Dendritic cell treated with granulocyte-macrophage colony-stimulating factor and Interleukin-4, amounts not matched to agents 40 ng/mL and 50 ng/mL, for 4 days (primary cell): ENCODE data around the gene HIC2.
"Not testable (repeated sequence)": the region's sequence is repeated elsewhere in the genome, so short reads cannot be mapped to it uniquely, and the experiment has no call there.

Experiments
- H3K27ac Mint-ChIP-seq: one replicate; pipeline ENCODE4 v1.8.0; 2022; ENCODE audit warnings: mild to moderate bottlenecking, mixed read lengths
- H3K27me3 Mint-ChIP-seq: one replicate; pipeline ENCODE4 v1.8.0; 2022; ENCODE audit warnings: mild to moderate bottlenecking, mixed read lengths
- H3K36me3 Mint-ChIP-seq: one replicate; pipeline ENCODE4 v1.8.0; 2022; ENCODE audit warnings: low read depth, mixed read lengths
- H3K4me1 Mint-ChIP-seq: one replicate; pipeline ENCODE4 v1.8.0; 2022; ENCODE audit warnings: low read depth, mixed read lengths
- H3K4me3 Mint-ChIP-seq: one replicate; pipeline ENCODE4 v1.8.0; 2022; ENCODE audit warnings: mild to moderate bottlenecking, moderate library complexity, mixed read lengths
- H3K9me3 Mint-ChIP-seq: one replicate; pipeline ENCODE4 v1.8.0; 2022; ENCODE audit warnings: mixed read lengths
- intact Hi-C: fragments of 100-400 bp; cut with micrococcal nuclease; formaldehyde crosslinking; loops from one replicate; pipeline ENCODE4 v1.15.0; 2022

The HIC2 gene

GRCh38 chr22:21451545-21452520, 34.7 kb downstream of the HIC2 start:
- Mint-ChIP-seq H3K4me3 (no peak overlapping the region), H3K27me3 (no peaks in the 10 kb centered on the region), H3K4me1 (no peaks in the 10 kb centered on the region), H3K36me3 (peaks cover 34% of the 10 kb centered on the region), H3K9me3 (no peaks in the 10 kb centered on the region), H3K27ac (no peak overlapping the region)
- intact Hi-C loops = no loop called here

GRCh38 chr22:21452666-21453065, 35.5 kb downstream of the HIC2 start:
- H3K9me3 Mint-ChIP-seq = not testable (repeated sequence)

GRCh38 chr22:21454998-21455333, 37.8 kb downstream of the HIC2 start:
- H3K9me3 Mint-ChIP-seq, H3K27ac Mint-ChIP-seq, H3K4me1 Mint-ChIP-seq, H3K27me3 Mint-ChIP-seq, H3K4me3 Mint-ChIP-seq, intact Hi-C loops, H3K36me3 Mint-ChIP-seq: not testable (repeated sequence)

More at GRCh38 chr22:21452666-21453065, 35.5 kb downstream of the HIC2 start:
- peaks cover 25% of the 10 kb centered on the region for H3K36me3 Mint-ChIP-seq
- H3K27ac Mint-ChIP-seq, H3K4me3 Mint-ChIP-seq, H3K27me3 Mint-ChIP-seq, H3K4me1 Mint-ChIP-seq, intact Hi-C loops: not testable (repeated sequence)

- H3K9me3 Mint-ChIP-seq = no peaks in the 10 kb centered on the region
- H3K27ac Mint-ChIP-seq = no peak overlapping the region
- H3K4me3 Mint-ChIP-seq = no peak overlapping the region
- no peaks in the 10 kb centered on the region for H3K27me3 Mint-ChIP-seq
- intact Hi-C loops = no loop called here
- no peaks in the 10 kb centered on the region for H3K4me1 Mint-ChIP-seq
- no peaks in the 10 kb centered on the region for H3K36me3 Mint-ChIP-seq
Observed at GRCh38 chr22:21455334-21456089, 38.3 kb downstream of the HIC2 start.

GRCh38 chr22:21457023-21457787, 40.0 kb downstream of the HIC2 start:
- Mint-ChIP-seq H3K27me3 (no peaks in the 10 kb centered on the region), H3K4me3 (no peak overlapping the region), H3K27ac (no peak overlapping the region), H3K9me3 (no peaks in the 10 kb centered on the region), H3K4me1 (no peaks in the 10 kb centered on the region), H3K36me3 (no peaks in the 10 kb centered on the region)
- intact Hi-C loops = no loop called here

GRCh38 chr22:21462672-21463071, 45.5 kb downstream of the HIC2 start:
- H3K4me3 Mint-ChIP-seq, H3K27me3 Mint-ChIP-seq, H3K4me1 Mint-ChIP-seq, H3K9me3 Mint-ChIP-seq, H3K27ac Mint-ChIP-seq, H3K36me3 Mint-ChIP-seq, intact Hi-C loops: not testable (repeated sequence)

GRCh38 chr22:21467337-21468193, 50.4 kb downstream of the HIC2 start, which contains the start of gene TMEM191C:
Gene TMEM191C, plus strand, starts transcription at chr22:21467387. Its CDS starts 73 bp downstream, at chr22:21467460.
- intact Hi-C loops, H3K27me3 Mint-ChIP-seq, H3K9me3 Mint-ChIP-seq, H3K36me3 Mint-ChIP-seq, H3K4me1 Mint-ChIP-seq: not testable (repeated sequence)
- Mint-ChIP-seq H3K4me3 (peak within 1 kb of the TSS; percentile 76), H3K27ac (peak within 1 kb of the TSS; percentile 84)

- Mint-ChIP-seq H3K4me3 (peak overlapping the region; percentile 76), H3K27ac (peak overlapping the region; percentile 84)
- H3K36me3 Mint-ChIP-seq, H3K4me1 Mint-ChIP-seq, H3K9me3 Mint-ChIP-seq, H3K27me3 Mint-ChIP-seq, intact Hi-C loops: not testable (repeated sequence)
Observed at GRCh38 chr22:21468194-21469096, 51.3 kb downstream of the HIC2 start.

GRCh38 chr22:21469097-21469994, 52.2 kb downstream of the HIC2 start:
- H3K36me3 Mint-ChIP-seq, H3K9me3 Mint-ChIP-seq, H3K27ac Mint-ChIP-seq, H3K4me1 Mint-ChIP-seq, intact Hi-C loops, H3K27me3 Mint-ChIP-seq, H3K4me3 Mint-ChIP-seq: not testable (repeated sequence)

- H3K4me3 Mint-ChIP-seq, H3K9me3 Mint-ChIP-seq, H3K27me3 Mint-ChIP-seq, H3K4me1 Mint-ChIP-seq, H3K27ac Mint-ChIP-seq, intact Hi-C loops: not testable (repeated sequence)
- peaks cover 12% of the 10 kb centered on the region for H3K36me3 Mint-ChIP-seq
Observed at GRCh38 chr22:21472984-21473383, 55.8 kb downstream of the HIC2 start.

- H3K4me3 Mint-ChIP-seq, H3K27ac Mint-ChIP-seq, H3K9me3 Mint-ChIP-seq, H3K4me1 Mint-ChIP-seq, H3K27me3 Mint-ChIP-seq, intact Hi-C loops: not testable (repeated sequence)
- peaks cover 14% of the 10 kb centered on the region for H3K36me3 Mint-ChIP-seq
Observed at GRCh38 chr22:21473664-21474063, 56.5 kb downstream of the HIC2 start.

GRCh38 chr22:21484039-21484438, 66.9 kb downstream of the HIC2 start:
- intact Hi-C loops = not testable (repeated sequence)

More at GRCh38 chr22:21484039-21484438, 66.9 kb downstream of the HIC2 start:
- not testable (repeated sequence) for H3K36me3 Mint-ChIP-seq, H3K9me3 Mint-ChIP-seq, H3K27ac Mint-ChIP-seq, H3K4me3 Mint-ChIP-seq, H3K4me1 Mint-ChIP-seq, H3K27me3 Mint-ChIP-seq
